ENCODE results near the gene GK. TPM values are rescaled to one million over a fixed set of nuclear protein-coding genes. Genes with fewer than 3 reads are reported as not detected.

The GK gene
- total RNA-seq, 1 donor: 5.8 TPM

GRCh38 chrX:30613721-30614120 is 39.5 kb upstream of the GK start:
- H4K20me1 ChIP-seq (ENCODE audit: insufficient read depth, low read length): no peaks in the 10 kb centered on the region
- no peak for DNase-seq (ENCODE audit: insufficient read length, low spot score, missing footprints)
- no peak for TF ChIP-seq CTCF (IDR thresholded peaks at IDR 0.05; ENCODE audit: extremely low read depth, low read depth, low read length)

GRCh38 chrX:30615229-30615628 is 38.0 kb upstream of the GK start:
- DNase-seq (ENCODE audit: insufficient read length, low spot score, missing footprints): no peak
- no peak for TF ChIP-seq CTCF (IDR thresholded peaks at IDR 0.05; ENCODE audit: extremely low read depth, low read depth, low read length)
- Histone ChIP-seq H3K36me3 (ENCODE audit: insufficient read depth, low read length) (no peaks in the 10 kb centered on the region), H3K4me2 (ENCODE audit: insufficient read depth, low read length) (no peak overlapping the region), H3K27me3 (ENCODE audit: insufficient read depth, low read length) (no peaks in the 10 kb centered on the region), H3K4me3 (ENCODE audit: insufficient read depth, low read length) (no peak overlapping the region), H3K9me3 (ENCODE audit: low read depth, low read length) (no peaks in the 10 kb centered on the region), H2AFZ (ENCODE audit: low read length) (no peak overlapping the region), H3K79me2 (ENCODE audit: insufficient read depth, low read length) (no peaks in the 10 kb centered on the region), H3K27ac (ENCODE audit: low read depth, low read length) (no peak overlapping the region), H3K4me1 (ENCODE audit: insufficient read depth, low read length) (no peaks in the 10 kb centered on the region), H4K20me1 (ENCODE audit: insufficient read depth, low read length) (no peaks in the 10 kb centered on the region)

More at GRCh38 chrX:30613721-30614120, 39.5 kb upstream of the GK start:
- Histone ChIP-seq H3K9me3 (ENCODE audit: low read depth, low read length) (no peaks in the 10 kb centered on the region), H3K27ac (ENCODE audit: low read depth, low read length) (no peak overlapping the region), H3K4me3 (ENCODE audit: insufficient read depth, low read length) (no peak overlapping the region), H3K79me2 (ENCODE audit: insufficient read depth, low read length) (no peaks in the 10 kb centered on the region), H3K4me2 (ENCODE audit: insufficient read depth, low read length) (no peak overlapping the region), H3K36me3 (ENCODE audit: insufficient read depth, low read length) (no peaks in the 10 kb centered on the region), H3K27me3 (ENCODE audit: insufficient read depth, low read length) (no peaks in the 10 kb centered on the region), H3K4me1 (ENCODE audit: insufficient read depth, low read length) (no peaks in the 10 kb centered on the region), H2AFZ (ENCODE audit: low read length) (no peak overlapping the region)

GRCh38 chrX:30618160-30618765 is 35.0 kb upstream of the GK start:
- TF ChIP-seq CTCF (IDR thresholded peaks at IDR 0.05; ENCODE audit: extremely low read depth, low read depth, low read length): no peak
- Histone ChIP-seq H3K9me3 (ENCODE audit: low read depth, low read length) (peaks cover 4% of the 10 kb centered on the region), H3K4me2 (ENCODE audit: insufficient read depth, low read length) (no peak overlapping the region), H4K20me1 (ENCODE audit: insufficient read depth, low read length) (no peaks in the 10 kb centered on the region), H3K4me1 (ENCODE audit: insufficient read depth, low read length) (no peaks in the 10 kb centered on the region), H3K36me3 (ENCODE audit: insufficient read depth, low read length) (no peaks in the 10 kb centered on the region), H2AFZ (ENCODE audit: low read length) (no peak overlapping the region), H3K4me3 (ENCODE audit: insufficient read depth, low read length) (no peak overlapping the region), H3K27ac (ENCODE audit: low read depth, low read length) (no peak overlapping the region), H3K27me3 (ENCODE audit: insufficient read depth, low read length) (no peaks in the 10 kb centered on the region), H3K79me2 (ENCODE audit: insufficient read depth, low read length) (no peaks in the 10 kb centered on the region)
- DNase-seq (ENCODE audit: insufficient read length, low spot score, missing footprints): no peak

- no peak overlapping the region for H3K4me2 ChIP-seq (ENCODE audit: insufficient read depth, low read length)
- H2AFZ ChIP-seq (ENCODE audit: low read length): no peak overlapping the region
- H3K36me3 ChIP-seq (ENCODE audit: insufficient read depth, low read length): no peaks in the 10 kb centered on the region
- no peaks in the 10 kb centered on the region for H3K79me2 ChIP-seq (ENCODE audit: insufficient read depth, low read length)
- no peak overlapping the region for H3K4me3 ChIP-seq (ENCODE audit: insufficient read depth, low read length)
- no peak overlapping the region for H3K27ac ChIP-seq (ENCODE audit: low read depth, low read length)
- no peak for TF ChIP-seq CTCF (IDR thresholded peaks at IDR 0.05; ENCODE audit: extremely low read depth, low read depth, low read length)
- H3K9me3 ChIP-seq (ENCODE audit: low read depth, low read length): peaks cover 4% of the 10 kb centered on the region
- no peaks in the 10 kb centered on the region for H3K4me1 ChIP-seq (ENCODE audit: insufficient read depth, low read length)
- DNase-seq (ENCODE audit: insufficient read length, low spot score, missing footprints): no peak
- H4K20me1 ChIP-seq (ENCODE audit: insufficient read depth, low read length): no peaks in the 10 kb centered on the region
- H3K27me3 ChIP-seq (ENCODE audit: insufficient read depth, low read length): no peaks in the 10 kb centered on the region
These were observed 33.1 kb upstream of the GK start for GRCh38 chrX:30620125-30620524.

All from osteoblast (primary cell).